ENCODE results near the gene CDH22.

DNA sequence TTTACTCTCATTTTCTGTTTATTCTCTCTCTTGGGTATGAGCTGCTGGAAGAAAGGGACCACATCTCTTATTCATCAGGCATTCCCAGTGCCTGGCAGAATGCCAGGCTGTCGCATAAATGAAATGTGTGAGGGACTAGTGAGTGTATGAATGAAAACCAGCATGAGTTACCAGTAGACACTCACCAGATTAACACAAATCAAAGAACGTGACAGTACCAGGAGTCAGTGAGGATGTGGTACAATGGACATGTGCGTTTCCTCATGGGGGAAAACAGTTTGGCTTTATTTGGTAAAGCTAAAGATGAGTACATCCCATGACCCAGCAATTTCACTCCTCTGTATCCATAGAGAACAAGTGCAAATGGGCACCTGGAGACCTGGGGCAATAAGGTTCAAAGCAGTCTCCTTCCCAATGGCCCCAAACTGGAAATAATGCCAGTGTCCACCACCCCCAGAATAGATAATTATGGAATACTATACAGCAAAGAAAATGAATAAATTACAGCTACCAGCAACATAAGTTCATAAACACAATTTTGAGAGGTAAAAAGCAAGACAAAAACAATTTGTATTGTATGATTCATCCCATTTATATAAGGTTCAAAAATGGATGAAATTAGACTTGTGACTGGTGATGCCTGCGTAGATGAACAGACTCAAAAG is 93.3 kb downstream of the CDH22 start:
- TF ChIP-seq, protein P1, sequence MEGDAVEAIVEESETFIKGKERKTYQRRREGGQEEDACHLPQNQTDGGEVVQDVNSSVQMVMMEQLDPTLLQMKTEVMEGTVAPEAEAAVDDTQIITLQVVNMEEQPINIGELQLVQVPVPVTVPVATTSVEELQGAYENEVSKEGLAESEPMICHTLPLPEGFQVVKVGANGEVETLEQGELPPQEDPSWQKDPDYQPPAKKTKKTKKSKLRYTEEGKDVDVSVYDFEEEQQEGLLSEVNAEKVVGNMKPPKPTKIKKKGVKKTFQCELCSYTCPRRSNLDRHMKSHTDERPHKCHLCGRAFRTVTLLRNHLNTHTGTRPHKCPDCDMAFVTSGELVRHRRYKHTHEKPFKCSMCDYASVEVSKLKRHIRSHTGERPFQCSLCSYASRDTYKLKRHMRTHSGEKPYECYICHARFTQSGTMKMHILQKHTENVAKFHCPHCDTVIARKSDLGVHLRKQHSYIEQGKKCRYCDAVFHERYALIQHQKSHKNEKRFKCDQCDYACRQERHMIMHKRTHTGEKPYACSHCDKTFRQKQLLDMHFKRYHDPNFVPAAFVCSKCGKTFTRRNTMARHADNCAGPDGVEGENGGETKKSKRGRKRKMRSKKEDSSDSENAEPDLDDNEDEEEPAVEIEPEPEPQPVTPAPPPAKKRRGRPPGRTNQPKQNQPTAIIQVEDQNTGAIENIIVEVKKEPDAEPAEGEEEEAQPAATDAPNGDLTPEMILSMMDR (conservative IDR thresholded peaks at IDR 0.05 in 1 of 2, IDR thresholded peaks at IDR 0.05 in 1 of 2; ENCODE audit: low read depth in 1 of 2, low read length in 2 of 2), result no peak
- no peak for TF ChIP-seq EZH2 (IDR thresholded peaks at IDR 0.05; ENCODE audit: low read length, missing control alignments)
